Activated CD8-positive, alpha-beta memory T cell treated with anti-CD3 and anti-CD28 coated beads, Interleukin-2, amount 50 U/mL, for 48 hours (primary cell): Measurements from ENCODE around the gene CYFIP2.

Experiments
- DNase-seq: peaks from one replicate; pipeline ENCODE4 v3.0.0-alpha.2; 2020

Gene CYFIP2

GRCh38 chr5:157328277-157328912 lies 62.5 kb downstream of the CYFIP2 start:
- DNase-seq: no peak

- no peak for DNase-seq
Observed at GRCh38 chr5:157331807-157332206, 65.9 kb downstream of the CYFIP2 start.

GRCh38 chr5:157335534-157336422 lies 69.9 kb downstream of the CYFIP2 start:
- no peak for DNase-seq

- no peak for DNase-seq
Observed at GRCh38 chr5:157336423-157336744, 70.5 kb downstream of the CYFIP2 start.

- no peak for DNase-seq
Observed at GRCh38 chr5:157339409-157339808, 73.5 kb downstream of the CYFIP2 start.

- DNase-seq: peak; percentile 75
Observed at GRCh38 chr5:157342822-157343402, 77.0 kb downstream of the CYFIP2 start.

GRCh38 chr5:157343842-157344790 lies 78.2 kb downstream of the CYFIP2 start:
- DNase-seq: no peak

GRCh38 chr5:157345067-157345466 lies 79.1 kb downstream of the CYFIP2 start:
- DNase-seq: no peak

- no peak for DNase-seq
Observed at GRCh38 chr5:157345485-157345884, 79.6 kb downstream of the CYFIP2 start.

- DNase-seq: no peak
Observed at GRCh38 chr5:157347301-157348048, 81.6 kb downstream of the CYFIP2 start.

- DNase-seq: no peak
Observed at GRCh38 chr5:157348049-157348400, 82.1 kb downstream of the CYFIP2 start.

GRCh38 chr5:157350939-157351801 lies 85.2 kb downstream of the CYFIP2 start:
- no peak for DNase-seq

GRCh38 chr5:157351802-157352092 lies 85.8 kb downstream of the CYFIP2 start:
- DNase-seq: no peak

GRCh38 chr5:157352756-157353340 lies 86.9 kb downstream of the CYFIP2 start:
- DNase-seq: peak; percentile 75

GRCh38 chr5:157354800-157355199 lies 88.9 kb downstream of the CYFIP2 start:
- no peak for DNase-seq

- DNase-seq: peak; percentile 46
Observed at GRCh38 chr5:157356576-157356975, 90.7 kb downstream of the CYFIP2 start.

- peak; percentile 18 for DNase-seq
Observed at GRCh38 chr5:157357823-157358222, 91.9 kb downstream of the CYFIP2 start.

- peak; percentile 25 for DNase-seq
Observed at GRCh38 chr5:157358871-157359270, 92.9 kb downstream of the CYFIP2 start.

GRCh38 chr5:157359356-157360055 lies 93.6 kb downstream of the CYFIP2 start:
- DNase-seq: peak; percentile 18

GRCh38 chr5:157362012-157362411 lies 96.1 kb downstream of the CYFIP2 start:
- DNase-seq: peak; percentile 12
